DMS153 (cell line): ENCODE measurements around the gene NXF1.
"Not testable (repeated sequence)": the region's sequence is repeated elsewhere in the genome, so short reads cannot be mapped to it uniquely, and the experiment has no call there.

ENCODE experiments used
- DNase-seq: peaks from one replicate; lab custom pipeline; 2025; lab: John Stamatoyannopoulos, UW

The NXF1 gene

DNA sequence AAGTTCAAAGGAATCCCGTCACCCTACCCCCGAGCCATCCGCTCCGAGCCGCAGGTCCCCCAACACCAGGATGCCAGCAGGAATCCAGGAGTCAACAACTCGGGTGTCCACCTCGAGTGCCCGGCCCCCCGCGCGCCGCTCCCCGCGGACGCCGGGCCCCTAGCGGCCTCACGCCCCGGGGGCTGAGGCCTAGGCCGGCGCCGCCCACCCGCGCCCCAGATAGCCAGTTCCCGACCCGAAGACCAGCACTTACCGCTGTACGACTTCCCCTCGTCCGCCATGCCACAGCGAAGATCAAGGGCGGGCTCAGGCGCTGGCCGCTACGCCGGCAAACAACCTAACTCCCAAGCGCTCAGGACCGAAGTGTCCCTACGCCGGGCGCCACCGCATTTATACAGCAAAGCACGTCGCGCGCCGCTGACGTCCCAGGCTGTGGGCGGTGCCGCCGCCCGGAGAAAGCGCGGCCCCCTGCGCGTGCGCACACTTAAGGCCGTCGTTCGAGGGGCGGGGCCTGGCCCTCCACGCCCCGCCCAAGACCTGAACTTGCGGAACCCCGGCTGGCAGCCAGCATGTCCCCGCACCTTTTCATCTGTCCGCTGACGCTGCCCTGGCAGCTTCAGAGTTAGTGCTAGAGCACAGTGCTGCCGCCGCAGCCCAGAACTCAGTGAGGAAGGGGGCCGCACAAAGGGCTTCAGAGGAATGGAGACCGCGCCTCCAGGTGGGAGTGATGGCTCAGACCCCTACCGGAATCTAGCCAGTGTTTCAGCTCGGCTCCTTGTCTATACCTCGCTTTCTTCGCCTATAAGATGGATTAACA, at the start of gene NXF1:
NXF1 (minus strand) TSS at position 365 of the 817 bp plus-strand sequence; CDS start at position 281, 84 bp downstream.
- DNase-seq = peak; percentile 84

DNA sequence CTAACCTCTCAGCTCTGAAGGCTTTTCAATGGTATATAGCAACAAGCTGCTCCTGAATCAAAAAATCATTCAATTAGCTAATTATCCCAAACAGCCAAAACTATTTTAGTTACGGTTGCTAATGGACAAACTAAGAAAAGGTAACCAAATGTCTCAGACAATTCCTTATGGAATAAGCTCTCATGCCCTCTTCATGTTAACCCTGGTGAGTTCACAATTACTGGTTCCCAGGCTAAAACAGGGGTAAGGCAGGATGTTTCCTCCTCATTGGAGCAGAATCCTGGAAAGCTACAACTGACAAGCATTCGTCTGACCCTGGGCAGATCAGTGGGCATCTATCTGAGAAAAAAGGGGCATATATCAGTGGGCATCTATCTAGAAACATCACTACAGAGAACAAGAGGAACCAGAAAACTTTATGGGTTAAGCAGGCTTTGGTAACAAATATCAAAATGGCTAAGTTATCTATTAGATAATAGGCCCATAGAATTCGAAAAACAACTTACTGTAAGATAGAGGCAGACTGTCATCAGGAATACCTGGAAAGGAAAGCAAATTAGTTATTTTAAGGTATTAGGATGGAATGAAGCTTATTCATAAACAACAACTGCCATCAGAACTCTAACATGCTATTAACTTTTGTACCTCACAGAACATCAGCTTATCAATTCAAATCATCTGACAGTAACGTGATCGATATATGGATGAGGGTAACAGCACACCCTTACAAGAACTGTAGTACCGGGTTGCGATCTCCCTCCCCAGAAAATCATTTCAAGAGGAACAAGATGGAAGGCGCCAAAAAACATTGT, 49.0 kb upstream of the NXF1 start:
- no peak for DNase-seq

DNA sequence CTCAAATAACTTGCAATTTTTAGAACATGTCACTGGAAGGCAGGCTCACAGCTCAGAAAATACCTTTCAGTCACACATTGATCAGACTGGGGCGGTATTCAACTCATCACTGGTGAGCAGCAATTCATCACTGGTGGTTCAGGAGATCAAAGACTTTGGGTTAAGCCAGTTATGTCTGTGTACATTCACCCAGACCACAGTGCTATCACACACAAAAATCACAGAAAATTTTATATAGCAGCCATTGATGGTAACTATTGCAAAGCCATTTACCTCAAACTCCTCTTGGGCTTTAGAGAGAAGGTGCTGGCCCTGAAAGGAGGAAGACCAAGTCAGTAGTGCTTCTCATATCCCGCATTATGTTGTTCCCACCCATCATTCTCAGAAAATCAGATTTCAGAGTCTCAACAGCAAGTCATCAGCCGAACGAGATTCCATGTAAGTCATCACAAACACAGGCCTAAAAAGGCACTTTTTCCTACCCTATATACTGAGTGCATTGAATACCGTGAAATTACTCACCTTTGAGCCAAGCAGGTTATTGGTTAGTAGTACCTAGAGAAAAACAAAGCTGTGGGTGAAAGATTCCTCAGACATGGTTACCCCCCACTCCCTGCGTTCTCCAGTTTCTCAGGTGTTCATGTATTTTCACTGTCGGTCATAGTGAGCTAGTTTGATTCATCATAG, 48.2 kb upstream of the NXF1 start:
- no peak for DNase-seq

GRCh38 chr11:62852523-62853188, 47.4 kb upstream of the NXF1 start:
- DNase-seq = no peak

DNA sequence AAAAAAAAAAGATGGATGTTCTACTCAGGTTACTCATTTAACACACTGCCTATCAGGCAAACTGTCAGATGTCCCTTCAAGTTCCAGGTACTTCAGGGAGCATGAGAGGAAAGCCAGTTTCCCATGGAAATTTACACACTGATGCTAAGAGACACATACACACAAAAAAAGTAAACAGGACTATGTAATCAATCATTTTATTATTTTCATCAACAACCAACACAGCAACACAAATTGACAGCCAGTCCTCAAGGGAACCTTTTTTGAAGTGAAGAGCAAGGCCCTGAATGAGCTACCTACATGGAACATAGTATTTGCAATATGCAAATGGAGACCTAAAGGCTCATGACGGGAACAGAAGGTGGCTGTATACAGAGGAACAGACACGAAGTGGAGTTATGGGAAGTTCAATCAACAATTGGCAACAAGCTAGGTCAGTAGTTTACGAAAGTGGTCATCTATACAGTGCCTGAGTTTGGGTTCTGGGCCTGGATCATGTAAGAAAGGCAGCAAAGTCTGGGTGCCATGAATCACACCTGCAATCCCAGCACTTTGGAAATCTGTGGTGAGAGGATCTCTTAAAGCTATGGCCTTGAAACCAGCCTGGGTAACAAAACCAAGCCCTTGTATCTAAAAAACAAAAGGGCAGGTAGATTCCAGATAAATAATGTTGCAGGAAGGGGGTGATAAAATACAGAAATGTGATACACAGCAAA, 46.7 kb upstream of the NXF1 start:
- DNase-seq = no peak

DNA sequence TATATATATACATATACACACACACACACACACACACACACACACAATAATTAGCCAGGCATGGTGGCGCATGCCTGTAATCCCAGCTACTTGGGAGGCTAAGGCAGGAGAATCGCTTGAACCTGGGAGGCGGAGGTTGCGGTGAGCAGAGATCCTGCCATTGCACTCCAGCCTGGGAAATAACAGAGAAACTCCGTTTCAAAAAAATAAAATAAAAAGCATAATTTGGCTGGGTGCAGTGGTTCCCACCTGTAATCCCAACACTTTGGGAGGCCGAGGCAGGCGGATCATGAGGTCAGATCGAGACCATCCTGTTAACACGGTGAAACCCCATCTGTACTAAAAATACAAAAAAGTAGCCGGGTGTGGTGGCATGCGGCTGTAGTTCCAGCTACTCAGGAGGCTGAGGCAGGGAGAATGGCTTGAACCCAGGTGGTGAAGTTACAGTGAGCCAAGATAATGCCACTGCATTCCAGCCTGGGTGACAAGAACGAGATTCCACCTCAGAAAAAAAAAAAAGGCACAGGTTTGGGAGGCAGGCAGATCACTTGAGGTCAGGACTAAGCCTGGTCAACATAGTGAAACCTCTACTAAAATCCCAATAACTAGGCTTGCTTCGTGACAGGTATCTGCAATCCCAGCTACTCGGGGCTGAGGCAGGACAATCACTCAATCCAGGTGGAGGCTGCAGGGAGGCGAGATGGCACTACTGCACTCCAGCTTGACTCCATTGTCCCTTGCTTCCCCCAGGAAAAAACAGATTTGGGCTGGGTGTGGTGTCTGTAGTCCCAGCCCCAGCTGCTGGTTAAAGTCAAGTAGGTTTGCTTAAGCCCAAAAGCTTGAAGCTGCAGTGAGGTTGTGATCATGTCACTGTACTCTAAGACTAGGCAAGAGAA, 45.9 kb upstream of the NXF1 start:
- no peak for DNase-seq

GRCh38 chr11:62847767-62848314, 42.6 kb upstream of the NXF1 start:
- DNase-seq = no peak

DNA sequence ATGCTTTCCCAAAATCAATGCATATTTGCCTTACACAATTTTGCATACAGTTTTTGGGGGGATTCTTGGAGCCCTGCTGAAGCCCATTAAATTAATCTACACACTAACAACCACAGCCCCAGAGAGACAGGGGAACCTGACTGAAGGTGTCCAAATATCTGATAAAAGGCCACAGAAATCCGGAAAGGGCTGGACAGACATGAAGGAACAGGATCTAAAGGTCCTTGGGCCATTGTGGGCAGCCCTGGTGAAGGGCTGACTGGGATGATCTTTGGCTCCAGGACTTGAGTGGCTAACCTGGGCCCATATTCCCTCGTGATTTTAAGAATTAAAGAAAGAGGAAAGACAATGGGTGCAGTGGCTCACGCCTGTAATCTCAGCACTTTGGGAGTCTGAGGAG, 40.9 kb upstream of the NXF1 start:
- DNase-seq = no peak

DNA sequence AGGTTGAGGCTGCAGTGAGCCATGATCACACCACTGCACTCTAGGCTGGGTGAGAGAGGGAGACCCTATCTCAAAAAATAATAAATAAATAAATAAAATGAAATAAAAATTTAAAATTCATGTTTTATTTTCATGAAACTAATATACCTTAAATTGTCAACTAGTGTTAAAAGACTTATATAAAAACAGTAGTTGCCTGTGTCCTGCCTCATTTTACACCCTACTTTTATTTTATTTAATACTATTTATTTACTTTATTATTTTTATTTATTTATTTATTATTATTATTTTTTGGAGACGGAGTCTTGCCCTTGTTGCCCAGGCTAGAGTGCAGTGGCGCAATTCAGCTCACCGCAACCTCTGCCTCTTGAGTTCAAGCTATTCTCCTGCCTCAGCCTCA, 38.9 kb upstream of the NXF1 start:
- DNase-seq = no peak

DNA sequence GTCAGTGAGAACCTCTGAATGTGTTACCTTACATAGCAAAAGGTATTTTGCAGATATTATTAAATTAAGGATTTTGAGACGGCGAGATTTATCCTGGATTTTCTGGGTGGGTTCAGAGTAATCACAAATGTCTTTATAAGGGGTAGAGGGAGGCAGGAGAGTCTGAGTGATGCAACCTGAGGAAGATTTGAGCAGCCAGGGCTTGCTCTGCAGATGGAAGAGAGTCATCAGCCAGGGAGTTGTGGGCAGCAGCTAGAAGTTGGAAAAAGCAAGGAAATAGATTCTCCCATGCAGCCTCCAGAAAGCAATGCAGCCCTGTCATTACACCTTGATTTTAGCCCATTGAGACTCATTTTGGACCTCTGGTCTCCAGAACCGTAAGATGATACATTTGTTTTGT, 38.2 kb upstream of the NXF1 start:
- no peak for DNase-seq

DNA sequence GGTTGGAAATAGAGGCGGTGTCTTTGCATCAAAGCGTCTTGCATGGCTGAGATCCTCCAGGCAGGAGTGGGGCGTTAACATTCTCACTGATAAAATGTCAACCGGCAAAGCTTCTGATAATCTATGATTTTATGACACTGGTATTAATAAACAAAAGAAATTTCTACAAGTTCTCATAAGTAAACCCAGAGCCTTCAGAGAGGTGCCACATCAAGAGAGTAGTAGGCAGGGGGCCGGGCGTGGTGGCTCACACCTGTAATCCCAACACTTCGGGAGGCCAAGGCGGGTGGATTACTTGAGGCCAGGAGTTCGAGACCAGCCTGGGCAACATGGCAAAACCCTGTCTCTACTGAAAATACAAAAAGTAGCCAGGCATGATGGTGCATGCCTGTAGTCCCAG, 37.7 kb upstream of the NXF1 start:
- not testable (repeated sequence) for DNase-seq

DNA sequence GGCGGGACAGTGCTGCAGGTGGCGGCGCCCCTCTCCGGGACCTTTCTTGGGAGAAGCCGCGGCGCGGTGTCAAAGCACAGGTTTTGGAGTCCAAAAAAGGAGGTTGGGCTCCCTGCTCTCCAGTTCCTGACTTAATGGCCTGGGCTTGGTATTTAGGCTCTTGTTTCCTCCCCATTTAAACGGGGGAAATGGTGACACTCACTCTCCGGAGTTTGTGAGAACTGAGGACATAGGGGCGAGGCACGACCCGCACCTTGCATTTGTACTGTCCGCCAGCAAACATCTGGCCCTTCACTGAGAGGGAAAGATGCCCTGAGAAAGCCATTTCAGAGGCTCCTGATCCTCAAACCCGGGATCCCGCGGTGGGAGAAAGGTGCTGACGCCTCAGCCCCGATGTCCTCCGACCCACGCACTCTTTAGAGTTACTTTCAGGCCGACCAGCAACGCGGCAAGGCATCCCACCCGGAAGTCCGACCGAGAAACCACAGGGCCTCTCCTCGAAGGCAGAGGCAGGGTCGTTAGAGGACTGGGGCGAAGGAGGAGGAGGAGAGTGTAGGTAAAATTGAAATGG, 37.0 kb upstream of the NXF1 start:
- peak; percentile 39 for DNase-seq

DNA sequence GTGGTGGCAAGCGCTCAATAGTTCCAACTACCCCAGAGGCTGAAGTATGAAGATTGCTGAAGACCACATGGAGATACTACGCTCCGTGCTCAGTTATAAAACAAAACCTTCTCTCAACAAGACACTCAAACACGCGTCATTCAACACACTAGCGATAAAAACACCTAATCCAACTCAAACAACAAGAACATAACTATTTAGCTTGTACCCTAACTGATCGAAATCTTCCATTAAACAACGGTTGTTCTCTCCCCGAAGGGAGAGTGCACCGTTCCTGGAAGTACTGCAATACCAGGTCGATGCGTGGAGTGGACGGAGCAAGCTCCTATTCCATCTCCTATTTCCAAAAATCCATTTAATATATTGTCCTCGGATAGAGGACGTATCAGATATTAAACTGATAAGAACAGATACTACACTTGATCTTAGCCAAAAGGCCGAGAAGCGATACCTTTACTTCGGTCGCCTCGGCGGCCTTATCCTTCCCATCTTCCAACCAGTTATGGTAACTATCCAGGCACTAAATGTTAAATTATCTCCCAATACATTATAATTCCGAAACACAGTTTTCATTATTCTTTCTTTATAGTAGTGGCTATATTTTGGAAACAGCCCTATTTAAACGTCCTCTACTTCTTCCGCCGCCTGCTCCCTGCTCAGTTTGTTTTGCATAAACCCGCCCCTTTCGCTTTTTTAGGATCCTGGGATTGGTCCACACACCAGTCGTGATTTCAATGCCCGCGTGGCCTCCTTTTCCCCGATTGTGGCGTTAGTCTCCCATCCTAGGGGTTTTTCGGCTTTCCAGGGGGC, 36.3 kb upstream of the NXF1 start:
- peak; percentile 99 for DNase-seq

DNA sequence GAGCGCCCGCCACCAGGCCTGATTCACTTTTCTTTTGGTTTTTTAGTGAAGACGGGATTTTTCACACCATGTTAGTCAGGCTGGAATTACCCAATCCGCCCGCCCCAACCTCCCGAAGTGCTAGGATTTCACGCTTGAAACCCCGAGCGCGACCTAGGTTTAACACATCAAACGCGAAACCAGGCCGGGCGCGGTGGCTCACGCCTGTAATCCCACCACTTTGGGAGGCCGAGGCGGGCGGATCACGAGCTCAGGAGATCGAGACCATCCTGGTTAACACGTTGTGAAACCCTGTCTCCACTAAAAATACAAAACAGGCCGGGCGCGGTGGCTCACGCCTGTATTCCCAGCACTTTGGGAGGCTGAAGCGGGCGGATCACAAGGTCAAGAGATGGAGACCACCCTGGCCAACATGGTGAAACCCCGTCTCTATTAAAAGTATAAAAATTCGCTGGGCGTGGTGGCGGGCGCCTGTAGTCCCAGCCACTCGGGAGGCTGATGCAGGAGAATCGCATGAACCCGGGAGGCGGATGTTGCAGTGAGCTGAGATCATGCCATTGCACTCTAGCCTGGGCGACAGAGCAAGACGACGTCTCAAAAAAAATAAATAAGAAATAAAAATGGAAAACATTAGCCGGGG, 35.6 kb upstream of the NXF1 start:
- peak; percentile 49 for DNase-seq

DNA sequence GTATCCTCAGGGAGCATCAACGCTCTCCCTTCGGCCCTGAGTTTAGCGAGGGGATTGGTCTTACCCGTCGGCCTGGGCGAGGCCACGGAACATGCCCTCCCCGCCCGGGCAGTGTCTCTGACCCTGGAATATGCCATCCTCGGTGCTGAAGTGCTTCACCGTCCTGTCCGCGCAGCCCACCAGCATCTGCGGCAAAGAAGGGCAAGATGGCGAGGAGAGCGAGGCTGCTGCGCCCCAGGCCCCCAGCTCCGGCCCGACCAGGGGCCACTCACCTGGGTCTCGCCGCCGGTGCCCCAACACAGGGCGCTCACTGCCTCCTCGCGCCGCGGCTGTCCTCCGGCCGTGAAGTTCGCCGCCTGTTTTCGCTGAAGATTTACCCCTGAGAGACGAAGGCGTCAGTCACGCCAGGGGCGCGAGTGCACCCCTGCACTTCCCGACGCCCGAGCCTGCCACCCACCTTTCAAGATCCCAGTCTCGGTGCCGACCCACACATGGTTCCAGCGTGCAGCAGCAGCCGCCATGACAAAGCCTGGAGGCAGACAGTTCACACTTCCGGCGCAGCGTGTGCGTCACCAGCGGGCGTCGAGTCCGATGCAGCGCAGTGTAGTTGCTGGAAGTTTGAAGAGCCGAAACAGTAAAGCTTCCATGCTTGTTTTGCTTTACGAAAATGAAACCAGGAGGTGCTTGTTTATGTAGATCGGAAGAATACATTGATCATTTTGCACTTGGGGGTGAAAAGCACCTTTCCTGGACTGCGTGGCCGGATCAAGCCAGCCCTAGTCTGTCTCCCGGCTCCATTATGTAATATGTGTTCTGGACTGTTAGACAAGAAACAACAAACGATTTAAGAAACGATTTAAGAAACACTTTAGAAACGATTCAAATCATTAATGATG, 34.1 kb upstream of the NXF1 start, which contains the start of gene WDR74:
WDR74 (minus strand) TSS at position 541 of the 896 bp plus-strand sequence; CDS start at position 521, 20 bp downstream.
- DNase-seq = peak; percentile 76

DNA sequence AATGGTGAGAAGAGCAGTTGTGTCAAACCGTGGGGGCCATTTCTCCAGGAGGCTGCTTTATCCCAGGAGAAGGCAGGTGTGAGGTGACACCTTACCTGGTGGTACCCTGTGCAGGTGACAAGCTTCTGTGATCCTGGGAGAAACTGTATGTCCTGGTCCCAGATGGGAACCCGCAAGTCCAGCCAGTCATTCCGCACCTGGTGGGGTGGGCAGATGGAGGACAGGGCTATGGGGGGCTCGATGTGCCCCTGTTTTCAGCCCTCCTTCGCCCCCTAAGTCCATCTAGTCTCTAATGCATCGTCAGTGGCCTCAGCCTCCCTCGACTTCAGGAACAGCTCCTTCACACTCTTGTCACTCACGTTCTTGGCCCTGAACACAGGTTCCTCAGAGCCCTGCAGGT, 30.1 kb upstream of the NXF1 start:
- DNase-seq = no peak
